HepG2 (cell line): ENCODE measurements around the gene WDR48. TPM values are rescaled to one million over a fixed set of nuclear protein-coding genes. Genes with fewer than 3 reads are reported as not detected.
A peak's percentile ranks its signal among the peaks of the same experiment; 100 is the strongest.

ENCODE experiments used
- ATAC-seq: fragments of 200-7000 bp; cut with Tn5 transposase; 3 replicates; pipeline ENCODE4 v1.9.1; 2020; ENCODE audit warnings: mild to moderate bottlenecking, moderate library complexity
- BruUV-seq: library from RNA; stranded (reverse); fragments of 400-500 nt; replicated peaks from 2 replicates; lab custom pipeline; 2021; lab: Mats Ljungman, UMichigan
- CTCF ChIA-PET: fragments of 300-600 bp; formaldehyde crosslinking; extraction: SDS; loops from one replicate; lab custom pipeline; 2021; ENCODE audit warnings: low total read pairs, inconsistent platforms, low intra/inter-chr PET ratio; lab: Yijun Ruan, JAX
- POLR2A ChIA-PET: fragments of 350-600 bp; sonication (Branson Sonifier 250); formaldehyde crosslinking; loops from one replicate; lab custom pipeline; 2020; ENCODE audit warnings: antibody characterized with exemption, inconsistent platforms; lab: Yijun Ruan, JAX
- DNase-seq: peaks from one replicate; pipeline ENCODE4 v3.0.0-alpha.2; 2015; ENCODE audit warnings: low spot score
- FAIRE-seq: peaks from 3 replicates; lab custom pipeline; 2011; peaks lifted over from hg19 to GRCh38; lab: Jason Lieb, UNC
- H2AFZ ChIP-seq: one replicate; pipeline ENCODE4 v1.6.1; 2011; ENCODE audit warnings: low read length, inconsistent platforms
- H3K27ac ChIP-seq: fragments of 300-600 bp; 3 replicates; pipeline ENCODE4 v1.8.0; 2011; ENCODE audit warnings: mixed run types, mild to moderate bottlenecking, mixed read lengths, low read length, inconsistent platforms; ENCODE audit not compliant: insufficient read depth; ENCODE audit errors: extremely low read length
- H3K27me3 ChIP-seq, 2 experiments: fragments of 200-600 bp in 1 of 2; 2 replicates in 1 of 2; 3 replicates in 1 of 2; pipeline versions ENCODE4 v1.6.0 to v1.8.0; 2011; ENCODE audit warnings: low read length in 2 of 2, mild to moderate bottlenecking in 2 of 2, moderate library complexity in 2 of 2, inconsistent platforms in 1 of 2; ENCODE audit not compliant: insufficient read depth in 2 of 2, control insufficient read depth in 1 of 2
- H3K36me3 ChIP-seq, 2 experiments: fragments of 200-600 bp in 1 of 2; replicated peaks in 1 of 2; 2 replicates in 1 of 2; 3 replicates in 1 of 2; pipeline versions ENCODE4 v1.5.1 to v1.8.0; 2011; ENCODE audit warnings: low read length in 2 of 2, inconsistent platforms in 1 of 2; ENCODE audit not compliant: insufficient read depth in 2 of 2, control insufficient read depth in 1 of 2
- H3K4me1 ChIP-seq: 2 replicates; pipeline ENCODE4 v1.5.1; 2012; ENCODE audit warnings: low read length, inconsistent platforms; ENCODE audit not compliant: insufficient read depth
- H3K4me2 ChIP-seq: 2 replicates; pipeline ENCODE4 v1.6.0; 2011; ENCODE audit warnings: low read depth, low read length, inconsistent platforms
- H3K4me3 ChIP-seq, 3 experiments: fragments of 200-600 bp in 1 of 3; sonication (generic), shearing (Covaris generic) in 1 of 3; replicated peaks in 1 of 3; 2 replicates each; pipeline ENCODE4 v1.5.1; 2011 to 2016; ENCODE audit warnings: low read length in 3 of 3, inconsistent platforms in 2 of 3, low read depth in 2 of 3, mild to moderate bottlenecking in 2 of 3, control low read depth in 1 of 3, mixed read lengths in 1 of 3; ENCODE audit not compliant: insufficient read depth in 1 of 3
- H3K79me2 ChIP-seq: one replicate; pipeline ENCODE4 v1.6.1; 2011; ENCODE audit warnings: low read length, inconsistent platforms; ENCODE audit not compliant: insufficient read depth
- H3K9ac ChIP-seq: 2 replicates; pipeline ENCODE4 v1.6.0; 2011; ENCODE audit warnings: mild to moderate bottlenecking, low read depth, low read length, inconsistent platforms; ENCODE audit not compliant: insufficient read depth
- H3K9me3 ChIP-seq: 2 replicates; pipeline ENCODE4 v1.5.1; 2012; ENCODE audit warnings: mild to moderate bottlenecking, low read length
- H4K20me1 ChIP-seq: 2 replicates; pipeline ENCODE4 v1.6.0; 2011; ENCODE audit warnings: inconsistent platforms, mild to moderate bottlenecking, low read length, moderate library complexity; ENCODE audit not compliant: insufficient read depth
- ATRX ChIP-seq: sonication (generic); formaldehyde crosslinking; IDR thresholded peaks from 2 replicates; pipeline ENCODE4 v1.4.0; 2020; ENCODE audit warnings: missing genetic modification reagents, borderline replicate concordance
- BRF2 ChIP-seq: sonication (generic); formaldehyde crosslinking; IDR thresholded peaks from 2 replicates; pipeline ENCODE4 v1.8.1; 2022; ENCODE audit warnings: mild to moderate bottlenecking, missing genetic modification reagents
- CBFB ChIP-seq: sonication (generic); formaldehyde crosslinking; IDR thresholded peaks from 2 replicates; pipeline ENCODE4 v1.4.0; 2020; ENCODE audit warnings: missing genetic modification reagents
- MED1 ChIP-seq: sonication (generic); formaldehyde crosslinking; IDR thresholded peaks from 2 replicates; pipeline ENCODE4 v1.4.0; 2020; ENCODE audit warnings: missing genetic modification reagents
- PHF5A ChIP-seq: IDR thresholded peaks from one replicate; pipeline ENCODE4 v1.6.1; 2018; ENCODE audit warnings: low read depth, missing genetic modification reagents; ENCODE audit not compliant: unreplicated experiment
- POLR2A ChIP-seq, 2 experiments: IDR thresholded peaks; 2 replicates each; pipeline ENCODE4 v1.6.1; 2011; ENCODE audit warnings: low read depth in 2 of 2, low read length in 2 of 2, mild to moderate bottlenecking in 1 of 2, moderate library complexity in 1 of 2; ENCODE audit not compliant: insufficient read depth in 1 of 2
- RNF219 ChIP-seq: sonication (generic); formaldehyde crosslinking; IDR thresholded peaks from 2 replicates; pipeline ENCODE4 v1.5.0; 2020; ENCODE audit warnings: mild to moderate bottlenecking, missing genetic modification reagents
- SMAD9 ChIP-seq: sonication (generic); formaldehyde crosslinking; IDR thresholded peaks from 2 replicates; pipeline ENCODE4 v1.5.1; 2020; ENCODE audit warnings: mild to moderate bottlenecking, missing genetic modification reagents
- SNAPC4 ChIP-seq: sonication (generic); formaldehyde crosslinking; IDR thresholded peaks from 2 replicates; pipeline ENCODE4 v1.4.0; 2020; ENCODE audit warnings: mild to moderate bottlenecking, missing genetic modification reagents
- SRY ChIP-seq: sonication (generic); formaldehyde crosslinking; IDR thresholded peaks from 2 replicates; pipeline ENCODE4 v1.8.0; 2022; ENCODE audit warnings: mild to moderate bottlenecking, missing genetic modification reagents
- ZNF331 ChIP-seq: sonication (generic); formaldehyde crosslinking; IDR thresholded peaks from 2 replicates; pipeline ENCODE4 v1.4.0; 2020; ENCODE audit warnings: missing genetic modification reagents
- ZNF362 ChIP-seq: sonication (generic); formaldehyde crosslinking; IDR thresholded peaks from 2 replicates; pipeline ENCODE4 v1.4.0; 2020; ENCODE audit warnings: missing genetic modification reagents, mild to moderate bottlenecking, borderline replicate concordance
- WGBS: methylation state at CpG from one replicate; pipeline ENCODE4 v1.1.6; 2017; ENCODE audit warnings: low lambda C conversion rate; 5-methylcytosine and 5-hydroxymethylcytosine counted together
- in situ Hi-C: cut with HindIII; loops from 2 replicates; pipeline ENCODE4 v1.10.0; 2017; ENCODE audit warnings: low pct_unique_long_range_greater_than_20kb; ENCODE audit not compliant: extremely low pct_ligation_motif_present
- intact Hi-C: fragments of 100-400 bp; cut with micrococcal nuclease; formaldehyde crosslinking; loops from one replicate; pipeline ENCODE4 v1.10.0; 2022; ENCODE audit not compliant: unreplicated experiment
- polyA plus RNA-seq, 8 experiments: library from polyadenylated mRNA; depleted of rRNA in 3 of 8; stranded (reverse) in 7 of 8; unstranded in 1 of 8; fragments of >200 nt; fragmentation: Illumina TruSeq in 4 of 8; extraction: Trizol in 4 of 8; gene quantifications; 2 replicates each; pipeline versions ENCODE4 v1.2.1 to v1.2.3, GENCODE V29; 2011 to 2016; ENCODE audit warnings: low read depth in 4 of 8, missing spikeins in 1 of 8, mixed read lengths in 1 of 8; ENCODE audit not compliant: insufficient read depth in 1 of 8
- total RNA-seq, 5 experiments: library from RNA; depleted of rRNA; stranded (reverse); fragments of >200 nt; fragmentation: Illumina TruSeq; extraction: Trizol; gene quantifications; 2 replicates each; pipeline ENCODE4 v1.2.3, GENCODE V29; 2016; ENCODE audit warnings: low read depth in 1 of 5

The WDR48 gene
- total and polyA plus RNA-seq, 2 of the 13 experiments (the other 11 are each of a cell fraction or from before 2014, with no cell fraction given), result 29.2 to 31.2 TPM

GRCh38 chr3:39141171-39141995 is 89.6 kb downstream of the WDR48 start:
- Histone ChIP-seq H4K20me1 (peaks cover 4% of the 10 kb centered on the region; the same call in 1 of the 2 replicates), H3K9ac (no peak overlapping the region), H3K4me3 (no peak overlapping the region), H3K79me2 (no peaks in the 10 kb centered on the region), H2AFZ (no peak overlapping the region), H3K36me3 (peaks cover 26 to 47% of the 10 kb centered on the region in 2 experiments; a peak in 4 of 5 replicates), H3K27ac (no peak overlapping the region), H3K27me3 (no peaks in the 10 kb centered on the region), H3K4me2 (no peak overlapping the region), H3K9me3 (no peaks in the 10 kb centered on the region), H3K4me1 (peaks cover 1% of the 10 kb centered on the region)
- FAIRE-seq, result no peak
- intact Hi-C loops (no loop called here), in situ Hi-C loops (no loop called here)
- BruUV-seq, result no TSS peak
- POLR2A ChIA-PET, result interaction anchor here (0.6 kb wide), 1 partner anchor 40 kb away, joined by 3 read pairs; no protein-coding TSS in a partner anchor
- CTCF ChIA-PET, result no interaction called here
- 97% methylated on average over 3 of the region's 4 CpGs for WGBS
- no peak for DNase-seq
- peak; percentile 21 for ATAC-seq
- TF ChIP-seq PHF5A (CRISPR knock-in tag), result no peak
- TF ChIP-seq MED1 (CRISPR knock-in tag), result no peak
- TF ChIP-seq SRY (CRISPR knock-in tag), result no peak
- no peak for TF ChIP-seq SMAD9 (CRISPR knock-in tag)
- no peak for TF ChIP-seq ATRX (CRISPR knock-in tag)
- TF ChIP-seq RNF219, result no peak
- no peak for TF ChIP-seq CBFB (CRISPR knock-in tag)
- TF ChIP-seq POLR2A (IDR thresholded peaks at IDR 0.05; ENCODE audit: insufficient read depth in 1 of 2, low read depth in 2 of 2, low read length in 2 of 2), result peak in 1 of 2 experiments; percentile 29; a peak in 1 of 4 replicates
- no peak for TF ChIP-seq ZNF362
- no peak for TF ChIP-seq BRF2
- no peak for TF ChIP-seq SNAPC4
- no peak for TF ChIP-seq ZNF331 (CRISPR knock-in tag)
